WERI-Rb-1 (cell line): Measurements from ENCODE around the gene SIX2.

Source experiments
- DNase-seq: peaks from one replicate; pipeline ENCODE4 v3.0.0-alpha.2; 2020
- H3K27ac ChIP-seq: fragments of 250-450 bp; sonication (Bioruptor Pico); 2 replicates; pipeline ENCODE4 v1.5.1; 2020; ENCODE audit warnings: mild to moderate bottlenecking, moderate library complexity
- H3K27me3 ChIP-seq: fragments of 250-450 bp; sonication (Bioruptor Pico); 2 replicates; pipeline ENCODE4 v1.5.1; 2021; ENCODE audit warnings: mild to moderate bottlenecking, low read depth, moderate library complexity; ENCODE audit not compliant: insufficient read depth, severe bottlenecking
- H3K36me3 ChIP-seq: fragments of 250-450 bp; sonication (Bioruptor Pico); 2 replicates; pipeline ENCODE4 v1.5.1; 2020; ENCODE audit warnings: mild to moderate bottlenecking, moderate library complexity
- H3K4me3 ChIP-seq: 2 replicates; pipeline ENCODE4 v1.5.1; 2011; ENCODE audit warnings: low read depth, mild to moderate bottlenecking, control low read depth, low read length
- H3K9me3 ChIP-seq: fragments of 250-450 bp; sonication (Bioruptor Pico); 2 replicates; pipeline ENCODE4 v1.5.1; 2021; ENCODE audit warnings: mild to moderate bottlenecking, moderate library complexity; ENCODE audit not compliant: severe bottlenecking
- TF ChIP-seq, protein P1 (sequence below): IDR thresholded peaks from 2 replicates; pipeline ENCODE4 v1.5.1; 2011; ENCODE audit warnings: low read depth, mild to moderate bottlenecking, control low read depth, inconsistent platforms, low read length

Gene SIX2

DNA sequence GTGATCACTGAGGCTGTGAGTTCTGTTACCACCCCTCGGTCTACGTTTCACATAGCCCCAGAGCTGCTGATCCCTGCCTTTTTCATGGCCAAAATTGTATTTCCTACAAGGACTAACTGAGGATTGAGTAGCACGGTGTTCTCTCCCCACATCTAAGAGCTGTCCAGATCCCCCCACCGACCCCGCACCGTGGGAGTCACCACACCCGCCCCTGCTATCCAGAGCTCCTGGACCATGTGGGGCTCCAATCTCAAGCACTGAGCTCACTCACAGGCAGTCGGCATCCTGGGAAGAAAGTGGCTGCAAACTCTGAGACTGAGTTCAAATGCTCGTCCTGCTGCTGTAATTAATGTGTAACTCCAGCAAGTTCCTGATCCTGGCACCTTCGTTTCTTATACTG, 9.7 kb downstream of the SIX2 start:
- peaks cover 11% of the 10 kb centered on the region for H3K9me3 ChIP-seq
- H3K27ac ChIP-seq, result no peak overlapping the region
- H3K27me3 ChIP-seq, result peaks cover 5% of the 10 kb centered on the region
- no peak for DNase-seq
- TF ChIP-seq, protein P1, sequence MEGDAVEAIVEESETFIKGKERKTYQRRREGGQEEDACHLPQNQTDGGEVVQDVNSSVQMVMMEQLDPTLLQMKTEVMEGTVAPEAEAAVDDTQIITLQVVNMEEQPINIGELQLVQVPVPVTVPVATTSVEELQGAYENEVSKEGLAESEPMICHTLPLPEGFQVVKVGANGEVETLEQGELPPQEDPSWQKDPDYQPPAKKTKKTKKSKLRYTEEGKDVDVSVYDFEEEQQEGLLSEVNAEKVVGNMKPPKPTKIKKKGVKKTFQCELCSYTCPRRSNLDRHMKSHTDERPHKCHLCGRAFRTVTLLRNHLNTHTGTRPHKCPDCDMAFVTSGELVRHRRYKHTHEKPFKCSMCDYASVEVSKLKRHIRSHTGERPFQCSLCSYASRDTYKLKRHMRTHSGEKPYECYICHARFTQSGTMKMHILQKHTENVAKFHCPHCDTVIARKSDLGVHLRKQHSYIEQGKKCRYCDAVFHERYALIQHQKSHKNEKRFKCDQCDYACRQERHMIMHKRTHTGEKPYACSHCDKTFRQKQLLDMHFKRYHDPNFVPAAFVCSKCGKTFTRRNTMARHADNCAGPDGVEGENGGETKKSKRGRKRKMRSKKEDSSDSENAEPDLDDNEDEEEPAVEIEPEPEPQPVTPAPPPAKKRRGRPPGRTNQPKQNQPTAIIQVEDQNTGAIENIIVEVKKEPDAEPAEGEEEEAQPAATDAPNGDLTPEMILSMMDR, result no peak
- H3K36me3 ChIP-seq, result no peaks in the 10 kb centered on the region
- no peak overlapping the region for H3K4me3 ChIP-seq

DNA sequence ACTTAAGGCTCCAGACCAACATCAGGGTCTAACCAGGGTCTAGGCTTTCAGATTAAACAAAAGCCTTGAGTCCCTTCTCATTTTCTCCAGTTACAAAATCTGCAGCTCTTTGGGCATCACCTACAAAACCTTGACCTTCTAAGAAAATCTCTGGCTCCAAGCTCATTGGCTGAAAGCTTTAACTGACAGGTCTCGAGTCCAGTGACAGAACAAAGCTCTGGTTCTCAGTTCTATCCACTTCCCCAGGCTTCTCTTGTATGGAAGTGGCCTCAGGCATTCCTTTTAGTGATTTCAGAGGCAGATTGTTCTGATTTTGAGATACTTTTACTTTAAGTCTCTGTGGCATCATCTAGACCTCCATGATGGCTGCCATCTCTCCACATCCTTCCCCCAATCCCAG, 11.3 kb downstream of the SIX2 start:
- DNase-seq, result no peak
- H3K9me3 ChIP-seq, result peaks cover 11% of the 10 kb centered on the region
- H3K36me3 ChIP-seq, result no peaks in the 10 kb centered on the region
- H3K4me3 ChIP-seq, result no peak overlapping the region
- peaks cover 5% of the 10 kb centered on the region for H3K27me3 ChIP-seq
- TF ChIP-seq, protein P1, result no peak
- no peak overlapping the region for H3K27ac ChIP-seq

DNA sequence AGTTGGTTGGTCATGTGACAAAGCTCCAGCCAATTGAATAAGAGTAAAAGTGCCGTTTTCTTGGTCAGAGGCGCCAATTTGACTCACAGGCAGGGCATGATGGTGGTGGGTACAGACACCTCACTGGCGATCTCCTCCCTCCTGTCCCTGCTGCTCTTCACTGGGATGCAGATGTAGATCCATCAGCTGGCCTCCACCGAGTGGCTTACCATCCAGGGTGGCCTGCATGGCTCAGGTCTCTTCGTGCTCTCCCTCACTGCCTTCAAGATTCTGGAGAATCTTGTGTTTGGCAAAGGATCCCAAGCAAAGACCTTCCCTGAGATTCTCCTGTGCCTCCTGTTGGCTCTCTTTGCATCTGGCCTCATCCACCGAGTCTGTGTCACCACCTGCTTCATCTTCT, 12.9 kb downstream of the SIX2 start:
- Histone ChIP-seq H3K9me3 (peaks cover 11% of the 10 kb centered on the region), H3K4me3 (no peak overlapping the region), H3K36me3 (no peaks in the 10 kb centered on the region), H3K27ac (no peak overlapping the region), H3K27me3 (peaks cover 5% of the 10 kb centered on the region)
- TF ChIP-seq, protein P1, result no peak
- DNase-seq, result no peak

DNA sequence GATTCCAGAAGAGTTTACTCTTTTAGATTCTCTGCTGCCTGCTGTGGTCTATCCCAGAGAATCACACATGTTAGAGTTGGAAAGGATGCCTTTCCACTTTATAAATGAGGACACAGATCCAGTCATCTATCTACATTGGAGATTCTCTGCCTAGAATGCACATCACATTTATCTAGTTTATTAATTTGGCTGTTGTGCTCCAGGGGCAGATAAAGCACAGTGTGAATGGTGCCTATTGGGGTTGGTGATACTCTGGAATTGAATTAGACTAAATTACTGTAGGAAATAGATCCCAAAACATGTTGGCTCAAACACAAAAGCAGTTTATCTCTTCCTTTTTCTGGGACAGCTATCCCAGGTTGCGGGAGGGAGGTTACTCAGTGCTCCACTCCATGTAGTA, 14.9 kb downstream of the SIX2 start:
- DNase-seq, result no peak
- TF ChIP-seq, protein P1, result no peak
- peaks cover 5% of the 10 kb centered on the region for H3K27me3 ChIP-seq
- no peak overlapping the region for H3K27ac ChIP-seq
- H3K9me3 ChIP-seq, result peaks cover 5% of the 10 kb centered on the region
- no peaks in the 10 kb centered on the region for H3K36me3 ChIP-seq
- no peak overlapping the region for H3K4me3 ChIP-seq

DNA sequence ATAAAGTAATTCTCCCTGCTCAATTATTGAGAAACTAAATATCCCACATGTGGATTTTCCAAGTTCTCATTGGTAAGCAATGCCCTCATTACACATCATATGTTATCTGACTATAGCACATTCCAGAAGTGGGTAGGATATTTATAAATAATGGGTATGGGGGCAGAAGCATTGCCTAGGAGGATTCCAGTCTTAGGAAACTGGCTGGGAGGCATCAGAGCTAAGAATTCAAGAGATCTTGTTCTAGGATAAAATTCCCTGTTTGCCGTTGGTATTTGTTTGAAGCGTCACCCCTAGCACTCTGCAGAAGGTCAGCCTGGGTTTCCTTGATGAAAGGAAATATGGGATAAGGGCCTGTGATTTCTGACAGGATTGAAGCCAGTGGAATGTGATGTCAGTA, 20.1 kb downstream of the SIX2 start:
- no peak for DNase-seq
- H3K27me3 ChIP-seq, result no peaks in the 10 kb centered on the region
- H3K9me3 ChIP-seq, result peaks cover 4% of the 10 kb centered on the region
- TF ChIP-seq, protein P1, result no peak
- H3K36me3 ChIP-seq, result no peaks in the 10 kb centered on the region
- no peak overlapping the region for H3K4me3 ChIP-seq
- no peak overlapping the region for H3K27ac ChIP-seq

DNA sequence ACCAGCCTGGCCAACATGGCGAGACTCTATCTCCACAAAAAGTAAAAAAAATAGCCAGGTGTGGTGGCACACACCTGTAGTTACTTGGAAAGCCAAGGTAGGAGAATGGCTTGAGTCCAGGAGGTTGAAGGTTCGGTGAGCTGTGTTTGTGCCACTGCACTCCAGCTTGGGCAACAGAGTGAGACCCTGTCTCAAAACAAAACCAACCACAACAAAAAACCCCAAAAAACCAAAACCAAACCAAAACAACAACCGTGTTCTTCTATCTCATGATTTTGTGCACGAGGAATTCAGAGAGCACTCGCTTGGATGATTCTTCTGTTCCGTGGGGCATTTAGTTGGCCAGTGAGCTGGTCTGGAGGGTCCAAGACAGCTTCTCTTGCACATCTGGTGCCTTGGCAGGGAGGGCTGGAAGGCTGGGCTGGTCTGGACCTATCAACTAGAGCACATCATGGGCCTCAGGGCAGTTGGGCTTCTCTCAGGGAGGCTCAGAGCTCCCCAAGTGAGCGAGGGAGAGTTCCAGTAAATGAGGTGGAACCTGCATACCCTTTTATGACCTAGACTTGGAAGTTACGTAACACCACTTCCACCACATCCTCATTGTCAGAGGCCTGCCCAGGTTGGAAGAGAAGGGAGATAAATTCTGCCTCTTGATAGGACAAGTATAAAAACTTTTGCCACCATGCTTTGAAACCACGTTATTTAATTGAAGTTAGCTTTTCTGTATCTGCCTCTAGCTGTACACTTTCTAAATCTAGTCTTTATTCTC, 25.2 kb downstream of the SIX2 start:
- H3K4me3 ChIP-seq, result no peak overlapping the region
- TF ChIP-seq, protein P1, result no peak
- no peak for DNase-seq
- no peak overlapping the region for H3K27ac ChIP-seq
- H3K36me3 ChIP-seq, result no peaks in the 10 kb centered on the region
- H3K27me3 ChIP-seq, result no peaks in the 10 kb centered on the region
- H3K9me3 ChIP-seq, result peaks cover 4% of the 10 kb centered on the region
